ENCODE measurements around the gene HBP1.

GRCh38 chr7:107168233-107169119, at the start of gene HBP1:
- TF ChIP-seq CTCF (IDR thresholded peaks at IDR 0.05) (peak in 1 of 7 experiments; percentile 3), POLR2A (IDR thresholded peaks at IDR 0.05) (peak; percentile 65 to 83 (median 77))

Measured in body of pancreas (tissue), 4 donors.